Fibroblast of villous mesenchyme (primary cell): ENCODE results near the gene CRIP1. TPM values are rescaled to one million over a fixed set of nuclear protein-coding genes. Genes with fewer than 3 reads are reported as not detected.

ENCODE experiments used
- DNase-seq: peaks from one replicate; pipeline ENCODE4 v3.0.0-alpha.2; 2010; ENCODE audit warnings: low read depth
- H3K4me3 ChIP-seq: 2 replicates; pipeline ENCODE4 v1.5.1; 2011; ENCODE audit warnings: low read depth, mild to moderate bottlenecking, low read length
- CTCF ChIP-seq: IDR thresholded peaks from 2 replicates; pipeline ENCODE4 v1.5.1; 2012; ENCODE audit warnings: low read depth, mild to moderate bottlenecking, low read length; ENCODE audit not compliant: insufficient read depth
- total RNA-seq: library from RNA; depleted of rRNA; stranded (reverse); fragments of >200 nt; gene quantifications from 2 replicates; pipeline ENCODE4 v1.2.3, GENCODE V29; 2012

Gene CRIP1
- total RNA-seq, 1 donor: 1.3 TPM

DNA sequence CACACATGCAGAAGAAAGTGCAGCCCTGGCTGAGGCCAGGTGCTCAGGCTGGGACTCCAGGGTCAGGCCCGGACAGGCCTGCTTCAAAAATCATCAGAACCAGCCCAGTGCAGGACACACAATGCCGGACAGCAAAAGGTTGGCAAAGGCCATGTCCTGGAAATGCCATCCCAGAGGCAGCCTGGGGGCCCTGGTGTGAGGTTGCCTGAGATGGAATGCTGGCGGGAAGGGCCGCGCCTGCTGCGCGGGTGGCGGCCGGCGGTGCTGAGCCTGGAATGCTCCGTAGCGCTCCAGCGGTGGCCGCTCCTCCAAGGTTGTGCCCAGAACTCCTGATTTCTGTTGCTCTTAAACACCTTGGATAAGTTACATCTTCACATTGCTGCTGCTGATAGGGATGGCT, 33.7 kb upstream of the CRIP1 start:
- DNase-seq: no peak
- no peak overlapping the region for H3K4me3 ChIP-seq

DNA sequence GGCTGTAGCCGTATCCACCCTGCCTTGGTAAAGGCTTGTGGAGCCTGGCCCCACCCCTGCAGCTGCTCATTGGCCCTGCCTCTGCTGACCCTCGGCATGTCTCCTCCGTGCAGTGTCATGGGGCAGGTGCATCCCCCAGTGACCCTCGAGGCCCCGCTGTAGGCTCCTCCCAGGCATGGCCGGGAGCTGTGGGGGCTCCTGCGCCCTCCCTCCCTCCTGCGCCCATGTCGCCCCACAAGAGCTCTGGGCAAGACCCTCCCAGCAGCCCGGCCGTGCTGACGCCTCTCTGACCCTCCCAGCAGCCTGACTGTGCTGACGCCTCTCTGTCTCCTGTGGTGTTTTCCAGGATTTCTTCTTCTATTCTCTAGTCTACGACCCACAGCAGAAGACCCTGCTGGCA, 32.8 kb upstream of the CRIP1 start:
- DNase-seq: no peak
- no peak for TF ChIP-seq CTCF
- no peak overlapping the region for H3K4me3 ChIP-seq

More for the DNA sequence above, 33.7 kb upstream of the CRIP1 start:
- TF ChIP-seq CTCF: no peak

- TF ChIP-seq CTCF: no peak
- no peak overlapping the region for H3K4me3 ChIP-seq
- no peak for DNase-seq
These were observed 31.5 kb upstream of the CRIP1 start for GRCh38 chr14:105455086-105455640.

DNA sequence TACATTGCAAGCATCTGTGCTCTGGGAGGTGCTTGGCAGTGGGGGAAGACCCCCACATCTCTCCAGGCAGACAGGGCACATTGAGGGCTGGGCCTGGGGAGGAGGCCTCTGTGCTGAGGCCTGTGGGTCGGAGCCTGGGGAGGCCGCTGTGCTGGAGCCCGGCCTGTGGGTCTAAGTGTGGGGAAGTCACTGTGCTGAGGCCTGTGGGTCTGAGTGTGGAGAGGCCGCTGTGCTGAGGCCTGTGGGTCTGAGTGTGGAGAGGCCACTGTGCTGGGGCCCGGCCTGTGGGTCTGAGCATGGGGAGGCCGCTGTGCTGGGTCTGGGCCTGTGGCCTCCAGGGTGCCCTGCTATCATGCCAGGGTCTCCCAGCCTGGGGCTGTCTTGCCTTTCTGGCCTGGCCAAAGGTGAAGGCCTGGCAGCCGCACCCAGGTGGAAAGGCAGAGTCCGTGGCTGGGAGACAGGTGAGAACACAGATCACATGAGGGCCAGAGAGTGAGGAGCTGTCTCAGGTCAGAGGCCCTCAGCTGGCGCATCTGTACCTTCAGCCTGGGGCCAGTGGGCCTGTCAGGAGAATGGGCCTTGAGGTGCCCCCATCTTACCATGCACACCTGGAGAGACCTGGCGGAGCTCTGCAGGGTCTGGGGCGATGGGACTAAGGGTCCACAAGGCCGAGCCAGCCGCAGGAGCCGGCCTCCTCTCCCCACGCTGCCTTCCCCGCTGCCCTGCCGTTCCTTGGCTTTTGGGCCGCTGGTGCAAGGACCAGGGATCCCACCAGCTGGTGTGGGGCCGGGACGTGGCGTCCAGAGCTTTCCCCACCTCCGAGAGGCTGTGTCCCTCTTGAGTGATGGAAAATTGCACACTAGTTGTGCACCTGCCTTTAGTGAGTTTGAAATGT, 30.7 kb upstream of the CRIP1 start:
- no peak for TF ChIP-seq CTCF
- no peak overlapping the region for H3K4me3 ChIP-seq

GRCh38 chr14:105456736-105457617, 29.7 kb upstream of the CRIP1 start:
- no peak for DNase-seq
- H3K4me3 ChIP-seq: no peak overlapping the region
- TF ChIP-seq CTCF: no peak

More for the DNA sequence above, 30.7 kb upstream of the CRIP1 start:
- no peak for DNase-seq

- no peak overlapping the region for H3K4me3 ChIP-seq
- TF ChIP-seq CTCF: no peak
- DNase-seq: no peak
These were observed 28.7 kb upstream of the CRIP1 start for GRCh38 chr14:105458010-105458409.
